ENCODE measurements around the gene FPR3.
"Not testable (repeated sequence)": the region's sequence is repeated elsewhere in the genome, so short reads cannot be mapped to it uniquely, and the experiment has no call there.

The FPR3 gene, protein sequence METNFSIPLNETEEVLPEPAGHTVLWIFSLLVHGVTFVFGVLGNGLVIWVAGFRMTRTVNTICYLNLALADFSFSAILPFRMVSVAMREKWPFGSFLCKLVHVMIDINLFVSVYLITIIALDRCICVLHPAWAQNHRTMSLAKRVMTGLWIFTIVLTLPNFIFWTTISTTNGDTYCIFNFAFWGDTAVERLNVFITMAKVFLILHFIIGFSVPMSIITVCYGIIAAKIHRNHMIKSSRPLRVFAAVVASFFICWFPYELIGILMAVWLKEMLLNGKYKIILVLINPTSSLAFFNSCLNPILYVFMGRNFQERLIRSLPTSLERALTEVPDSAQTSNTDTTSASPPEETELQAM

DNA sequence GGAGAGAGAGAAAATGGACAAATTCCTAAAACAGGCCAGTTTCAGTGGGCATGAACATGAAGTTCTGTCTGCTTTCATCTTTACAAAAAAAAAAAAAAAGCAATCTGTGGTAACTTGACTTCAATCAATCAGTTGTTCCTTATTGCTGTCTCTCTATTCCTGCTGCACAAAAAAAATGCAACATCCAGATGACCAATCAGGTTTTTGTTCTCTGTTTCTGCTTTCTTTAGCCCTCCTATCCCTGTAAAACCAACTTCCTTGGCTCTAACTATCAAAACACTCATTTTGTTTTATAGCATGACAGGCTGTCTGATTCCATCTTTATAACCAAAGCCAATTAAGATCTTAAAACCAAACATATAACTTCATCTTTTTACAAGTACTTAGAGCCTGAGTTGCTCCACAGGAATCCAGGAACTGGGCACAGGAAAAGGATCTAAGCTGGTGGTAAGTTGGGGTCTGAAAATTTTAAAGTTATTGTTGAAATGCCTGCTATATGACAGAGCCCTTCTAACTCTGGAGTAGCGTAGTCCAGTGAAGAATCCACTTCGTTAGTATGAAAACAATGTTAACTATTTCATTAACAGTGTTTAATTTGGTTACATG, at the start of gene FPR3:
TSS of gene FPR3 (plus strand) at position 273 of the 606 bp plus-strand sequence. CDS start 28,592 bp downstream, outside the sequence.
- no peak for DNase-seq

DNA sequence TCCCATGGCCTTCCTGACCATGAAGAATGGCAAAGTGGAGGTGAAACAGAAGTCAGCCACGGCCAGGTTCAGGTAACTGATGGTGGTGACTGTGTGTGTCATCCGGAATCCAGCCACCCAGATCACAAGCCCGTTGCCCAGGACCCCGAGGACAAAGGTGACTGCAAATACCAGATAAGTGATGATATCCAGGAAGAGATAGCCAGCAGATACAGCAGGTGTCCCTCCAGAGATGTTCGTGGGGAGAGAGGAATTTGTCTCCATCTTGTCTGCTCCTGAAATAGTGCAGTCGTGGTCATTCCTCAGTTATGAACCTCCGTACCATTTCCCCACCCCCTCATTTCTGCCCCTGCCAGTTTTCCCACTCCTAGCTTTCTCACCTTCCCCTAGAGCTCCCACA, 48.2 kb upstream of the FPR3 start:
- DNase-seq: no peak

DNA sequence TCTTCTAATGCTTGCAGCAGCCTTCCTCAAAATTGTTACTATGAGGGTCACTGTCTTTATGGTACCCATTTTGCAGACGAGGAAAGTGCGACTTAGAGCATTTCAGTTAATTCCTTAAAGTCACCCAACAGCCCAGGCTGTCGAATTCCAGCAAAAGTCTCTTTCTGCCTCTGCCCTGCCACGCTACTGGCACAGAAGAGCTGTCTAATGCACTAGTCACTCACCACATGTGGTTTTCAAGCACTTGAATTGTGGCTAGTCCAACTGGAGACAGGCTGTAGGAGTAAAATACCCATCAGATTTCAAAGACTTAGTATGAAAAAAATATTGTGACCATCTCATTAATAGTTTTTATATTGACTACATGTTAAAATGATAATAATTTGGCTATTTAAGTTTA, 45.0 kb upstream of the FPR3 start:
- DNase-seq: no peak

DNA sequence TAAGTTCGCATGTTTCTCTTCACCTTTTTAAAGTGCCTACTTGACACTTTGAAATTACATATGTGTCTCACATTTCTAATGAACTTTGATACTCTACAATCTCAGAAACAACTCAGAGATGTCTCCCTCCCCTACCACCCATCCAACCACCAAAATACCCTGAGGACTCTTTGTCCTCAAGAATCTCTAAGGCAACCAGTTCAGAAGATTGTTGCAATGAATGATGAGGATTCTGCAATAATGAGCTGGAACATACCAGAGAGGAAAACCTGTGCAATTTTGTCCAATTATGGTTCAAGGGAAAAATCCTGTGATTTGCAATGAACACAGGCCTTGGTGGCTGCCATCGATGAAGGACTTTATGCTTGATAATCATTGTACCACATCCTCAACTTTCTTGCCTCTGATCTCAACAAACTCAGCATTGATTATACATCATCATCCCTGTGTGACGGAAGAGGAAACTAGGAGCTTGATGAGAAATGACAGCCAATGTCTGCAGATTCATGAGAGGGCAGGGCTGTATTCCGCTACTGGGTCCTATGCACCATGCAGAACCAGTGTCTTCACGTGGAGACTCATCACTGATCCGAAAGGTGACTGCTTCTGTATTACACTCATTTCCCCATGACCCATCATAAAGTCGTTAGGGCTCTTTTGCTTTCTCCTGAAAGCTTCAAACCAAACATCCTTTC, 44.4 kb upstream of the FPR3 start:
- DNase-seq: no peak

DNA sequence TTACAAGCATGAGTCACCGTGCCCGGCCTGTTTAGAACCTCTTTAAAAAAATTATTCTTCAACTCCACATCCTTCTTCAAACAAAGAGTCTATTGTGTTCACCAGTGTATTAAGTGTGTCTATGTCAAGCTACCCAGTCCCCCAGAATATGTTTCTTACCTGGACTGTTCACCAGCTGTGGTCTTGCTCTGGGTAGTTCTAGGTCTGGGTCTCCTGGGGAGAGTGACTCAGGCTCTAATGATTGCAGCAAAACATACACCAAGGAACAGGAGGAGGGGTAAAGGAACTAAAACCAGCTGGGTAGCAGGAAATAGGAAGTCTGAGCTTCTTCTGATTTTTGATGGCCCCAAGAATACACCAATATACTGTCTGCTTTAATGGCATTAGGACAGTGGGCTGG, 43.3 kb upstream of the FPR3 start, which contains the start of gene FPR1:
TSS of gene FPR1 (minus strand) at position 224 of the 400 bp plus-strand sequence. CDS start 4,884 bp downstream, outside the sequence.
- DNase-seq: no peak

DNA sequence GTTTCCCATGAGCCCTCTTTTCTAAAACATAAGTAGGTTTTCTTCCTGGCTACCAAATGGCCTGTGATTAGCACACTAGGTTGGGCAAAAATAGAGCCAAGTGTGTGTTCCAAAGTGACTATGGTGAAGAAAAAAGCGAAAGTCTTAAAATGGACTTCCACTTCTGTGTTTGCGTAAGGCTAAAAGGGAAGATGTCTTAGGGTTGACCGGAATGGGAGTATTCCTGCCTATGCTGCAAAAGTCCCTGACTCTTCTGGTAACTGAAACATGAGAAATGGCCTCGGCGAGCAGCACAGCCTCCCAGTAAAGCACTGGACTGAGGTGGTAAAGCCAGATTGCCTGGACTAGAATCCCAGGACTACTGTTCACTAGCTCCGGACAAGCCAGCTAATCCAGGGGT, 40.8 kb upstream of the FPR3 start:
- DNase-seq: no peak

DNA sequence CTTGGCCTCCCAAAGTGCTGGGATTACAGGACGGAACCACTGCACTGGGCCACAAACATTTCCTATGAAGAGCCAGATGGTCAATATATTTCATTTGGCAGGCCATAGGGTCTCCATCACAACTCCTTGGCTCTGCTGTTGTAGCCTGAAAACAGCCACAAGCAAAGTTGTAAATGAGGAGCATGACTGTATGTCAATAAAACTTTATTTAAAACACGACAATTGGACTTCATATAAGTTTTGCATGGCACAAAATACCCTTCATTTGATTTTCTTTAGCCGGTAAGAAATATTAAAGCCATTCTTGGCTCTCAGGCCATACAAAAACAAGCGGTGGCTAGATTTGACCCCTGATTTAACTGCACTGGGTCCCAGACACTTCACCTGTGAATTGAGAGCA, 40.2 kb upstream of the FPR3 start:
- DNase-seq: no peak

DNA sequence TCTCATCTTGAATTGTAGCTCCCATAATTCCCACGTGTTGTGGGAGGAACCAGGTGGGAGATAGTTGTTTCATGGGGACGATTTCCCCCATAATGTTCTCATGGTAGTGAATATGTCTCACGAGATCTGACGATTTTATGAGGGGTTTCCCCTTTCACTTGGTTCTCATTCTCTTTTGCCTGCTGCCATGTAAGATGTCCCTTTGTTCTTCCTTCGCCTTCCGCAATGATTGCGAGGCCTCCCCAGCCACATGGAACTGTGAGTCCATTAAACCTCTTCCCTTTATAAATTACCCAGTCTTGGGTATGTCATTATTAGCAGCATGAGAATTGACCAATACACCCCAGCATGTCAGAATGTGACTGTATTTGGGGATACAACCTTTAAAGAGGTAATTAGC, 39.4 kb upstream of the FPR3 start:
- no peak for DNase-seq

DNA sequence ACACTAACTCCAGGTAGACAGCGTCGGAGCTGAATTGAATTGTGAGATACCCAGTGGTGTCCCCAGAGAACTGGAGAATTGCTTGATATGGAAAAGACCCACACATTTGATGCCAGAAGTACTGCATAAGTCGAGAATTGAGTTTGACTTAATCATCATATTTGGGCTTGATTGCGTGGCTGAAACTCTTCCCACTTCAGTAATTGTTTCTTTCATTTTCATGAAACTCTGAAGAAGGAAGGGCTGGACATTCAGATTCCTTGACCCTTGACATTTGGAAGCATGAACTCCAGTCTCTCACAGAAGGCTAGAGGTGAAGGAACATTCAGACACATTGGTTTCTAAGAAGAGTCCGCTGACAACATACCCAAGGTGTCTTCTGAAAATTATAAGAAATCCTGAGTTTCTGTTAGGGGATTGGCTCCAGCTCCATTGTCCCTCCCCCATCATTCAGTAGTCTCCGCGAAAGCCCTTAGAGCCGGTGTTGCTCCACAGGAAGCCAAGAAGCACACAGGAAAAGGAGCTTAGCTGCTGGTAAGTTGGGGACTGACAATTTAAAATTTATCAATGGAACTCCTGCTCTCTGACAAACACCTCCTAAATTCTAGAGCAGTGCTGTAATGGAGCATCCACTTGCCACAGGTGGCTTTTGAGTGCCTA, 34.1 kb upstream of the FPR3 start, which contains the start of gene FPR2:
TSS of gene FPR2 (plus strand) at position 484 of the 660 bp plus-strand sequence. CDS start 7,479 bp downstream, outside the sequence.
- no peak for DNase-seq

DNA sequence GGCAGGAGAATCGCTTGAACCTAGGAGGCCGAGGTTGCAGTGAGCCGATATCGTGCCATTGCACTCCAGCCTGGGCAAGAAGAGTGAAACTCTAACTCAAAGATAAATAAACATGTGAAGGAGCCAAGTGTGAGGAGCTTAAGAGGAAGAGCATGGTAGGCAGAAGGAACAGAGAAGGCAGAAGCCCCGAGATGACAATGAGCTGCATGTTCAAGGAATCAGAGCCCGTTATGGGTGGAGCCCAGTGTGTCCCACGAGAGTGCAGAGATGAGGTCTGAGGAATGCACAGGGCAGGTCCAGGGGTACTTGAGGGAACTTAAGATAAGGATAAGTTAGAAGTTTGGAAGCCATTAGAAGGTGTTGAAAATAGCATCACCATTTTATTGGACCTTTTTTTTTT, 33.3 kb upstream of the FPR3 start:
- no peak for DNase-seq

DNA sequence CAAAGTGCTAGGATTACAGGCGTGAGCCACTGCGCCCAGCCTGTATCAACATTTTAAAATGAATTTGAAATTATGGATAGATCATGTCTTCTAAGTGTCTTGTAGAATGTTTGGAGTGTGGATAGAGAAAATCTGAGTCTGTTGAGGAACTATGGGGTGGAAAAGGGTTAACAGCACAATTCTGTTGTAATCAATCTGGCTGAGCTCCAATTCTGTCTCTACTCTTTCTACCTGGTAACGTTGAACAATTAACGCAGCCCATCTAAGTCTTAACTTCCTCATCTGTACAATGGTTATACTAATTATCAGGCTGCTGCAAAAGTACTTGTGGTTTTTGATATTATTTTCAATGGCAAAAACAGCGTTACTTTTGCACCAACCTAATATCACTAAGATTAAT, 29.9 kb upstream of the FPR3 start:
- no peak for DNase-seq

DNA sequence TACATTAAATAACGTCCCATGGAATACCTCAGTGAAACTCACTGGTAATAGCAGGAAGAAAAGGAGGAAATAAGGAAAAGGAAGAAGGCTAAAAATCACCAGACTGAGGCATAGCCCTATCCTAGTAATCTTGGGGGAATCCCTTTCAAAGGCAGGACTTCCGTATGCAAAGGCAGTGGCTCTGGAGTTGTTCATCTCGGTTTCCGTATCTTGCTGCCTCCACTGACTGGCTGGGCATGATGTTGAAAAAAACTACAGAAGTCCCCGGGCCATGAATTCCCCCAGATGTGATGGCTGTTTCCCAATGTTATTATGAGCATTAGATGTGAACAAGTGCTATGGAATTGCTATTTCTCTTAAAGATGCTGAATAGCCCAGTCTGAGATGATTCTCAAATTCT, 28.5 kb upstream of the FPR3 start:
- DNase-seq: no peak

DNA sequence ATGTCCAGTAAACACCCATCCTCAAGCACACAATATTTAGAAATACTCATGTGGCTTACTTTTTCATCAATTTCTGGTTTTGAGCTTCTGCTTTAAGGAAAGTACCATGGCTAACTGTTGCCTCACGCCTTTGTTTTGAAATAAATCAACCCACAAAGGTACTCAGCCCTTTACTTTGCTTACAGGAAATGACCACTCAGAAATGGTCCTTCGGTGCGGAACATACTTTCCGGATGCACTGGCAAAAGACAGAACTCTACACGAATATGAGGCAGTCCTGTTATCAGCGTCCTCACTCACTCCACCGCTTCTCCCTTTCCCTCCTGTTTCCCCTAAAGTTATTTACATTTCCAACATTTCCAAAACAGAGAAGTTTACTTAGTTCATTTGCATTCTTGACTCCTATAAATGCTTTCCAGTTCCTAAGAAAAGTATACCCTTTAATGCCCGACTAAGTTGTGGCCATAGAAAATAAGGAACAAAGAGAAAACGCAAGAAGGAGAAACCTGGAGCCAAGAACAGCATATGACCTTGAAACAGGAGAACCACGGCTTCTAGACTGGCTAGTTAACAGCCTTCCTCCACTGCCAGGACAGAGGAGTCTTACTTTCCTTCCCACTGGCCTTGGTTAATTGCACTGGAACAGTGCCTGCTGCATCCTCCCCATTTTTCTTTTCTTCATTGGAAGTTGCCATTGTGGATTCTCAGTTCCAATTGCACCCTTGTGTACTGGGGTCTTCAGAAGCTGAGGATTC, 23.4 kb upstream of the FPR3 start:
- DNase-seq: no peak

DNA sequence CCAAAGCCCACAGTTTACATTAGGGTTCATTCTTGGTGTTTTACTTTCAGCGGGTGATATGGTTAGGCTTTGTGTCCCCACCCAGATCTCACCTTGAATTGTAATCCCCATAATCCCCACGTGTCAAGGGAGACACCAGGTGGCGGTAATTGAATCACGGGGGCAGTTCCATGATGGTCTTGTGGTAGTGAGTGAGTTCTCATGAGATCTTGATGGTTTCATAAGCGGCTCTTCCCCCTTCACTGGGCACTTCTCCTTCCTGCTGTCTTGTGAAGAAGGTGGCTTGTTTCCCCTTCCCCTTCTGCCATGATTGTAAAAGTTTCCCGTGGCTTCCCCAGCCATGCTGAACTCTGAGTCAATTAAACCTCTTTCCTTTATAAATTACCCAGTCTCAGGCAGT, 22.0 kb upstream of the FPR3 start:
- DNase-seq: no peak

DNA sequence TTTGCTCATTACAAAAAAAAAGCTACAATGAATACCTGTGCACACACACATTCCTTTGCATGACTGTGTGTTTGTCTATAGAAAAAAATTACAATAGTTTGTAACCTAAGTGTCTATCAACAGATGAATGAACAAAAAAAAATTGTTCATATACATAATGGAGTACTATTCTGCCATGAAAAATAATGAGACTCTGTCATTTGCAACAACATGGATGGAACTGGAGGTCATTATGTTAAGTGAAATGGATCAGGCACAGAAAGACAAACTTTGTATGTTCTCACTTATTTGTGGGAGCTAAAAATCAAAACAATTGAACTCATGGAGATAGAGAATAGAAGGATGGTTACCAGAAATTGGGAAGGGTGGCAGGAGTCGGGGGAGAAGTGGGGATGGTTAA, 18.4 kb upstream of the FPR3 start:
- not testable (repeated sequence) for DNase-seq

DNA sequence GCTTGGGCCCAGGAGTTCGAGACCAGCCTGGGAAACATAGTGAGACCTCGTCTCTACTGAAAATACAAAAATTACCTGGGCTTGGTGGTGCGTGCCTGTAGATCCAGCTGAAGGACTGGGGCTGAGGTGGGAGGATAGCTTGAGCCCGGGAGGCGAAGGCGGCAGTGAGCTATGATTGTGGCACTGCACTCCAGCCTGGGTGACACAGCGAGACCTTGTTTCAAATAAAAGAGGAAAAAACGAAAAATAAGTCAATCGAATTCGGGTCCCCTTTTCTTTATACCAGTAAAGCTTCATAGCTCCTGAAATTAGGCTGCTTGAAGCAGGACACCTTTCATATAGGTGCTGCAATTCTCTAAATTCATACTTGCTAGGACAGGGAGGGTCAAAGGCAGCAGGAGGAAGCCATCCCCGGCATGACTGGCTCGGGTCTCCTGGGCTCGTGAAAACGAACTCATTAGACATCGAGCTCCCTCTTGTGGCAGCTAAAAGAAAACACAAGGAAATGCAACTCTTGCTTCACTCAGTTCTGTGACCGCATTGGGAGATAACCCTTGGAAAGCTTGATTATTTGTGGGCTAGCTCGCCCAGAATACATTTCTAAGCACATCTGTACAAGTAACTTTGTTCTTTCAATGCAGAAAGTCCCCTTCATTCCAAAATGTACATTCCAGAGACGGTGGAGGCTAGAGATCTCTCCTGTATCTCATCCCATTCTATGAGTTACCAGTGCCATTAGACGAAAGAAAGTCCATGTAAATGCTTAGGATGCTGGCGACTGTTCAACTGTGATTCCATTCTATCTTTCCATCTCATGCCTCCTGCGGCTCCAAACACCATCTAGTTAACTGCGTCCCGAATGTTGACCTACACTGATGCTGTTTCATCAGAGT, 17.1 kb upstream of the FPR3 start:
- DNase-seq: peak; percentile 86 to 93

DNA sequence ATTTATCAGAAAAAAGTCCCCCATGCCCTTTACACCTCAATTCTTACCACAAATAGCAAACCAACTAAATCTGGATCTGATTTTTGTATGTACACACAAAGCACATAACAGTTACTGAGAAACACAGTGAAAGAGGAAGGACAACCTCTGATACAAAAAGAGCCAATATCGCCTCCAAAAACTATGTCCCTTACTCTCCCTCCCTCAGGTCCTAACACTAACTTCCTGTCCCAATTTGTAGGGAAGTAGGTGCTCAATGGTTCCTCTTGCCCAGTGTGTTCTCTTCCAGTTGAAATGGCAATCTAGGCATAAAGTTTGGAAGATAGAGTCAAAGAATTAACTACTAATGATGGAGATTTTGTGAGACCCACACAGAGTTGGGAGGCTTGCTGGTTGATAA, 15.8 kb upstream of the FPR3 start:
- no peak for DNase-seq

DNA sequence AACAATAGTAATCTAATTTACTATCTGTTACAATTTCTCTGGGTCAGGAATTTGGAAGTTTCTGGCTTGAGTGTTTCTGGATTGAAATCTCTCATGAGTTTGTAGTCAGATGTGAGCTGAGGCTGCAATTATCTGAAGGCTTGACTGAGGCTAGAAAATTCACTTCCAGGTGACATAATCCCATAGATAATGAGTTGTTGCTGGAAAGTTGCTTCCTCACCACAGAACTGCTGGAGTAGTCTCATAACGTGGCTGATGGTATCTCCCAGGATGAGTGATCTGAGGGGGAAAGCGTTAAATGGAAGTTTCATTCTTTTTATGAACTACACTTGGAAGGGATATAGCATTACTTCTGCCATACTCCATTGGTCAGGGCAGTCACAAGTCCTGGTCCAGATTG, 15.3 kb upstream of the FPR3 start:
- DNase-seq: no peak

DNA sequence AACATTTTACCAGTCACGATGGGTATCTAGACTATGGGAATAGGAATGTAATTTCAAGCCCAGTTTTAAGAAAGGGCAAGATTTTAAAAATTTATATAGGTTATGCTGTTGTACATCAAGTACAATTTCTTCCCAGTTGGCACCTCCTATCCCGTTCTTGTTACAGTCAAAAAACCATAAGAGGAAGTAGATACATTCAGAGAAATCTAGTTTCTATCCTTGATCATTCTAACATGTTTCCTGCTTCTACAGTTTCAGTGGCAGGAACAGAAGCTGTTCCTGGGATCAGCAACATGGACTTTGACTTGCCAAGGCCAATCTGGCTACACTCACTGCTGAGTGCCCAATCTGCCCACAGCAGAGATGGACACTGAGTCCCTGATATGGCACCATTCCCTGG, 14.7 kb upstream of the FPR3 start:
- DNase-seq: no peak

DNA sequence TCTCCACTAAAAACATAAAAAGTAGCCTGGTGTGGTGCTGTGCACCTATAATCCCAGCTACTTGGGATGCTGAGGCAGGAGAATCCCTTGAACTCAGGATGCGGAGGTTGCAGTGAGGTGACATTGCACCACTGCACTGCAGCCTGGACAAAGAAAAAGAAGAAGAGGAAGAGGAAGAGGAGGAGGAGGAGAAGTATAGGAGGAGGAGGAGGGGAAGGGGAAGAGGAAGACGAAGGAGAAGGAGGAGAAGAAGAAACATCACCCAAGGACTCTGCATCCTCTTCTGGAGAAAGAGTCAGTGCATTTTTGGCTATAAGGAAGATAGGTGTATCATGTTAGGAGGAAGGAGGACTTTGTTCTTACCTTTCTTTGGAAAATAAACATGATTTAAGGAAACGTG, 13.0 kb upstream of the FPR3 start:
- no peak for DNase-seq

DNA sequence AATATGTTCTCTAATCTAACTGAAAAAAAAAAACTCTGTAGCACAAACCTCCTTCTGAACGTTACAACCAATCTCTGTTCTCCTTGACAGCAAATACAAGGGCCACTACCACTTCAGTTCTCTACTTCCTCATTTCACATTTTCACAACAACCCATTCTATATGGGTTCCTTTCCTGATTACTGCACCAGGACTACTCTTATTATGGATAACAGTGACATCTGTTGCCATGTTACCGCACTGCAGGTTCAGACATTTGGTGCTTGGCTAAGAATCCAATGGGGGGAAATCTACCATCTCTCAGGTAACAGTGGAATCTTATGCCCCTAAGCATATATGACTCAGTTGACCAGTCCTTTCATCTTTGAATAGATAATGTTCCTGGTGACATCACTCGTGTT, 11.6 kb upstream of the FPR3 start:
- DNase-seq: peak; percentile 49 to 58
